NCI-H1436 treated with DMSO at 0.1 percent for 48 hours (cell line): Measurements from ENCODE around the gene HLA-G.
"Not testable (repeated sequence)": the region's sequence is repeated elsewhere in the genome, so short reads cannot be mapped to it uniquely, and the experiment has no call there.

Experiments
- DNase-seq: peaks from one replicate; lab custom pipeline; 2025; lab: John Stamatoyannopoulos, UW

Gene HLA-G

GRCh38 chr6:29870104-29870503, 42.5 kb downstream of the HLA-G start:
- no peak for DNase-seq

- no peak for DNase-seq
Measured at GRCh38 chr6:29872791-29873190, 45.2 kb downstream of the HLA-G start.

- no peak for DNase-seq
Measured at GRCh38 chr6:29875257-29875656, 47.6 kb downstream of the HLA-G start.

GRCh38 chr6:29875734-29876133, 48.1 kb downstream of the HLA-G start:
- not testable (repeated sequence) for DNase-seq
